Peyer's patch (tissue), 4 donors: Measurements from ENCODE around the gene HDAC4.

Experiments
- CTCF ChIP-seq, 6 experiments: fragments of 450-650 bp in 4 of 6; fragments of 200-600 bp in 2 of 6; sonication (generic) in 1 of 6; IDR thresholded peaks; one replicate each; pipeline ENCODE4 v1.5.1; 2017 to 2019; ENCODE audit warnings: antibody characterized with exemption in 6 of 6, mild to moderate bottlenecking in 3 of 6, moderate library complexity in 1 of 6
- POLR2A ChIP-seq, 2 donors: fragments of 450-650 bp; IDR thresholded peaks; one replicate each; pipeline ENCODE4 v1.5.1; 2017; ENCODE audit warnings: antibody characterized with exemption in 2 of 2, mild to moderate bottlenecking in 2 of 2, moderate library complexity in 2 of 2

GRCh38 chr2:239389414-239390329 is 11.1 kb downstream of the HDAC4 start:
- TF ChIP-seq CTCF (IDR thresholded peaks at IDR 0.05) (no peak), POLR2A (IDR thresholded peaks at IDR 0.05) (no peak)
